GM19397 (cell line): Measurements from ENCODE around the gene LPCAT1.

Experiments used
- ATAC-seq: cut with Tn5 transposase; IDR thresholded peaks from one replicate; pipeline ENCODE4 v1.9.1; 2021; ENCODE audit warnings: mild to moderate bottlenecking, moderate library complexity; ENCODE audit not compliant: unreplicated experiment

The LPCAT1 gene

GRCh38 chr5:1498623-1499416 lies 24.9 kb downstream of the LPCAT1 start:
- peak; percentile 40 for ATAC-seq

- ATAC-seq, result peak; percentile 26
Measured at GRCh38 chr5:1497795-1498622, 25.8 kb downstream of the LPCAT1 start.

- peak; percentile 19 for ATAC-seq
Measured at GRCh38 chr5:1497242-1497777, 26.4 kb downstream of the LPCAT1 start.

GRCh38 chr5:1495525-1495897 lies 28.2 kb downstream of the LPCAT1 start:
- no peak for ATAC-seq

GRCh38 chr5:1494780-1495524 lies 28.8 kb downstream of the LPCAT1 start:
- peak; percentile 38 for ATAC-seq

- no peak for ATAC-seq
Measured at GRCh38 chr5:1493941-1494340, 29.8 kb downstream of the LPCAT1 start.

- no peak for ATAC-seq
Measured at GRCh38 chr5:1493413-1493812, 30.3 kb downstream of the LPCAT1 start.

GRCh38 chr5:1492757-1493156 lies 31.0 kb downstream of the LPCAT1 start:
- ATAC-seq, result no peak

GRCh38 chr5:1490376-1490775 lies 33.4 kb downstream of the LPCAT1 start:
- ATAC-seq, result no peak

- ATAC-seq, result no peak
Measured at GRCh38 chr5:1489754-1490153, 34.0 kb downstream of the LPCAT1 start.

- peak; percentile 29 for ATAC-seq
Measured at GRCh38 chr5:1488882-1489680, 34.7 kb downstream of the LPCAT1 start.

- no peak for ATAC-seq
Measured at GRCh38 chr5:1487079-1487764, 36.5 kb downstream of the LPCAT1 start.

- no peak for ATAC-seq
Measured at GRCh38 chr5:1486271-1486670, 37.5 kb downstream of the LPCAT1 start.

GRCh38 chr5:1485579-1486118 lies 38.1 kb downstream of the LPCAT1 start:
- ATAC-seq, result no peak

- ATAC-seq, result peak; percentile 60
Measured at GRCh38 chr5:1484730-1485578, 38.8 kb downstream of the LPCAT1 start.

- no peak for ATAC-seq
Measured at GRCh38 chr5:1483856-1484729, 39.7 kb downstream of the LPCAT1 start.

- no peak for ATAC-seq
Measured at GRCh38 chr5:1483064-1483463, 40.7 kb downstream of the LPCAT1 start.

- no peak for ATAC-seq
Measured at GRCh38 chr5:1481959-1482331, 41.8 kb downstream of the LPCAT1 start.
